Measurements from ENCODE around the gene EPB42. TPM values are rescaled to one million over a fixed set of nuclear protein-coding genes. Genes with fewer than 3 reads are reported as not detected.
"Not testable (repeated sequence)": the region's sequence is repeated elsewhere in the genome, so short reads cannot be mapped to it uniquely, and the experiment has no call there.

EPB42 gene
- total RNA-seq, 6 donors from 2014 or later, result 0.39 TPM; not detected in 5

GRCh38 chr15:43226436-43227305, 5.9 kb upstream of the EPB42 start:
- Histone ChIP-seq H3K9me3 (no peaks in the 10 kb centered on the region), H3K4me3 (no peak overlapping the region), H3K27me3 (no peaks in the 10 kb centered on the region), H3K4me1 (no peaks in the 10 kb centered on the region), H3K27ac (no peak overlapping the region), H3K36me3 (no peaks in the 10 kb centered on the region)
- peak in 1 of 2 donors; percentile 75 for DNase-seq
- 96 to 97% methylated on average over 33 to 50 of the region's 57 CpGs for WGBS, 2 donors
- ATAC-seq (ENCODE audit: low FRiP score in 2 of 2), result no peak
- TF ChIP-seq EP300 (IDR thresholded peaks at IDR 0.05) (no peak), POLR2A (IDR thresholded peaks at IDR 0.05) (no peak), POLR2AphosphoS5 (IDR thresholded peaks at IDR 0.05) (no peak)
- TF ChIP-seq, protein P1, sequence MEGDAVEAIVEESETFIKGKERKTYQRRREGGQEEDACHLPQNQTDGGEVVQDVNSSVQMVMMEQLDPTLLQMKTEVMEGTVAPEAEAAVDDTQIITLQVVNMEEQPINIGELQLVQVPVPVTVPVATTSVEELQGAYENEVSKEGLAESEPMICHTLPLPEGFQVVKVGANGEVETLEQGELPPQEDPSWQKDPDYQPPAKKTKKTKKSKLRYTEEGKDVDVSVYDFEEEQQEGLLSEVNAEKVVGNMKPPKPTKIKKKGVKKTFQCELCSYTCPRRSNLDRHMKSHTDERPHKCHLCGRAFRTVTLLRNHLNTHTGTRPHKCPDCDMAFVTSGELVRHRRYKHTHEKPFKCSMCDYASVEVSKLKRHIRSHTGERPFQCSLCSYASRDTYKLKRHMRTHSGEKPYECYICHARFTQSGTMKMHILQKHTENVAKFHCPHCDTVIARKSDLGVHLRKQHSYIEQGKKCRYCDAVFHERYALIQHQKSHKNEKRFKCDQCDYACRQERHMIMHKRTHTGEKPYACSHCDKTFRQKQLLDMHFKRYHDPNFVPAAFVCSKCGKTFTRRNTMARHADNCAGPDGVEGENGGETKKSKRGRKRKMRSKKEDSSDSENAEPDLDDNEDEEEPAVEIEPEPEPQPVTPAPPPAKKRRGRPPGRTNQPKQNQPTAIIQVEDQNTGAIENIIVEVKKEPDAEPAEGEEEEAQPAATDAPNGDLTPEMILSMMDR (IDR thresholded peaks at IDR 0.05), result no peak

- H3K27ac ChIP-seq; H3K9me3 ChIP-seq; DNase-seq; H3K27me3 ChIP-seq; ATAC-seq (ENCODE audit: low FRiP score in 2 of 2); H3K4me3 ChIP-seq; H3K4me1 ChIP-seq; H3K36me3 ChIP-seq: not testable (repeated sequence)
- WGBS, 2 donors, result 89 to 91% methylated on average over 12 of the region's 12 CpGs
Measured at GRCh38 chr15:43225950-43226255, 5.1 kb upstream of the EPB42 start.

DNA sequence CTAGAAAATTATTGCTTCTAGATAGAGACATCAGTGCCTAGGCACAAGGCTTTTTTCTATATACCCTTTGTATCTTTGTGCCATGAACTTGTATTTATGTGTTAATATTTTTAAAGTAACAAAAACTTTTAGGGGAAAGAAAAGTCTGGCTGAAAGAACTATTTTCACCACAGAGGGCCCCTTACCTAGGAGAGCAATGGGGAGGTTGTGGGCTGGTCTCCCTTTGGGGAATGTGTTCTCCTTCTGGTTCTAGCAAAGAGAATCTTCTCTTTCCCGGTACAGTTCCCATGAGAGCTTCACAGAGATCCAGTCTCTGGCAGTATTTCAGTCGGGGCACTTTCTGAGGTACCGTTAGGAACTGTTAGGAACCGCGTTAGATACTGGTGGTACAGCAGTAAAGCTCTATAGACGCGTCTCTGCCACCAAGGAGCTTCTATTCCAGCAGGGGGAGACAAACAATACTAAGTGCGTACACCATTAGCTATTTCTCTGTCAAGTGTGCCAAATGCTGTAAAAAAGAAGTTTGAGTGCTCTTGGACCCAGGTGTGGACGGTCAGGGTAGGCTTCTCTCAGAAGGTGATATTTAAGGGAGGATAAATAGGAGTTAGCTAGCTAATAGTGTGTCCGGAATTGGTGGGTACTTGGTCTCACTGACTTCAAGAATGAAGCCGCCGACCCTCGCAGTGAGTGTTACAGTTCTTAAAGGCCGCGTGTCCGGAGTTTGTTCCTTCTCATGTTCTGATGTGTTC, 4.6 kb upstream of the EPB42 start:
- Histone ChIP-seq H3K36me3 (no peaks in the 10 kb centered on the region), H3K9me3 (no peaks in the 10 kb centered on the region), H3K4me3 (no peak overlapping the region), H3K4me1 (no peaks in the 10 kb centered on the region), H3K27ac (no peak overlapping the region), H3K27me3 (no peaks in the 10 kb centered on the region)
- no peak for TF ChIP-seq POLR2A (IDR thresholded peaks at IDR 0.05)
- TF ChIP-seq EP300 (IDR thresholded peaks at IDR 0.05), result no peak
- TF ChIP-seq, protein P1 (IDR thresholded peaks at IDR 0.05), result peak in 5 of 6 experiments; percentile 52 to 69 (median 58)
- DNase-seq (no peak), ATAC-seq (ENCODE audit: low FRiP score in 2 of 2) (peak; percentile 66 to 91)
- WGBS, 2 donors, result 41 to 51% methylated on average over 16 of the region's 16 CpGs

GRCh38 chr15:43221422-43221821, 604 bp upstream of the EPB42 start:
- H3K36me3 ChIP-seq, result no peaks in the 10 kb centered on the region
- TF ChIP-seq, protein P1 (IDR thresholded peaks at IDR 0.05), result no peak
- TF ChIP-seq POLR2A (IDR thresholded peaks at IDR 0.05), result no peak
- no peak for TF ChIP-seq EP300 (IDR thresholded peaks at IDR 0.05)
- H3K4me3 ChIP-seq, result no peak overlapping the region
- H3K4me1 ChIP-seq, result no peaks in the 10 kb centered on the region
- ATAC-seq (ENCODE audit: low FRiP score in 2 of 2) (no peak), DNase-seq (no peak)
- no peaks in the 10 kb centered on the region for H3K27me3 ChIP-seq
- WGBS, 2 donors, result 62 to 87% methylated on average over 1 of the region's 1 CpG
- H3K9me3 ChIP-seq, result no peaks in the 10 kb centered on the region
- H3K27ac ChIP-seq, result no peak overlapping the region

DNA sequence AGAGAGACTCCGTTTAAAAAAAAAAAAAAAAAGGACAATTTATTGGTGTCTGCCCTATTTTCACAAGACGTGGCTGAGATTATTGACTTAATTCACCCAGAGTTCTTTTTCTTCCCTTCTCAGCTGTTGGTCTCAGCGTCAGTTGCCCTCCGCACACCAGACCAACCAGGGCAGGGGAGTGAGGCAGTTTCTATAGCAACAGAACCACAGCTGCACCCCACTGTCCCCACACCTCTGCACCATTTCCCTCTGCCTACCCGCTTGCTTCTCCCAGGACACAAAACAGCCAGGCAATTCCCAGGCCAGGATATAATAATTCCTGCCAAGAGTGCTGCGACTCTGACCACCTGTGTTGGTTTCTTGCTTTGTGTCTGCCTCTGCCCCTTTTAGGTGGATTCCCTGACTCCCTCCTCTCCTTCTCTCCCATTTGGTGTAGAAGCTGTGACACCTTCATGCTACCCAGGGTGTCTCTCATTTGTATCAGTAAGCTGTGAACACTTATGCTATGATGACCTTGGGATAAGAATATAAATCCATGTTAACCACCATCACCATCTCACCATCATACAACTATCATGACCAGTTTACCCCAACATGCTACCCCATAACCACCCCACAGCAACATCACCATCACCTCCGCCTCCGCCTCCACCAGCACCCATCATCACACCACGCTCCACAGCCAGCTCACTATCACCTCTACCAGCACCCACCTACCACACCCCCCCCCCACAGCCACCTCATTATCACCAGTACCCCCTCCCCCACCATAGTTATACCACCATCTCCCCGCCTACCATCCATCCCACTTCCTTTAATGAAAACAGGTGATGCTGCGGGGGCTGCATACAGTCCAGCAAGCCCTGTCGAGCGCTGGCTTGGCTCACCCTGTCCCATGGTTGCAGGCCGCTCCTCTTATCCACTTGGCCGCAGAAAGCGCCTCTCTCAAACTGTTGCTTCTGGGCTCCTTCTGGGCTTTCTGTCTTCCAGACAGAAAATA, 589 bp downstream of the EPB42 start:
- 86 to 88% methylated on average over 16 of the region's 16 CpGs for WGBS, 2 donors
- no peak overlapping the region for H3K27ac ChIP-seq
- H3K36me3 ChIP-seq, result no peaks in the 10 kb centered on the region
- no peaks in the 10 kb centered on the region for H3K27me3 ChIP-seq
- H3K9me3 ChIP-seq, result no peaks in the 10 kb centered on the region
- no peak for ATAC-seq (ENCODE audit: low FRiP score in 2 of 2)
- no peak for DNase-seq
- TF ChIP-seq POLR2A (IDR thresholded peaks at IDR 0.05) (no peak), POLR2AphosphoS5 (IDR thresholded peaks at IDR 0.05) (no peak), EP300 (IDR thresholded peaks at IDR 0.05) (no peak)
- TF ChIP-seq, protein P1 (IDR thresholded peaks at IDR 0.05), result no peak
- no peaks in the 10 kb centered on the region for H3K4me1 ChIP-seq
- H3K4me3 ChIP-seq, result no peak overlapping the region
